ENCODE results near the gene TTC9B. TPM values are rescaled to one million over a fixed set of nuclear protein-coding genes. Genes with fewer than 3 reads are reported as not detected.
"Not testable (repeated sequence)": the region's sequence is repeated elsewhere in the genome, so short reads cannot be mapped to it uniquely, and the experiment has no call there.

Gene TTC9B
- total and polyA plus RNA-seq, 8 donors = 0.11 to 0.20 (median 0.15) TPM; not detected in 2

GRCh38 chr19:40184273-40184672 lies 33.9 kb downstream of the TTC9B start:
- no peak for TF ChIP-seq CTCF (IDR thresholded peaks at IDR 0.05)
- no peaks in the 10 kb centered on the region for H3K9me3 ChIP-seq
- H3K27ac ChIP-seq = no peak overlapping the region
- H3K36me3 ChIP-seq = no peaks in the 10 kb centered on the region
- no peak overlapping the region for H3K4me3 ChIP-seq
- DNase-seq (no peak), ATAC-seq (no peak)
- H3K4me1 ChIP-seq = no peaks in the 10 kb centered on the region
- no peaks in the 10 kb centered on the region for H3K27me3 ChIP-seq
- intact Hi-C loops (cut with DNase I) = no loop called here

- no peaks in the 10 kb centered on the region for H3K36me3 ChIP-seq
- no peaks in the 10 kb centered on the region for H3K27me3 ChIP-seq
- no peaks in the 10 kb centered on the region for H3K4me1 ChIP-seq
- no peak overlapping the region for H3K4me3 ChIP-seq
- H3K9me3 ChIP-seq = no peaks in the 10 kb centered on the region
- TF ChIP-seq CTCF (IDR thresholded peaks at IDR 0.05) = no peak
- ATAC-seq (peak; percentile 60), DNase-seq (no peak)
- no peak overlapping the region for H3K27ac ChIP-seq
- intact Hi-C loops (cut with DNase I) = no loop called here
Observed at GRCh38 chr19:40178756-40179155, 39.4 kb downstream of the TTC9B start.

- ATAC-seq (no peak), DNase-seq (no peak)
- H3K27ac ChIP-seq = no peak overlapping the region
- no peaks in the 10 kb centered on the region for H3K36me3 ChIP-seq
- H3K27me3 ChIP-seq = no peaks in the 10 kb centered on the region
- H3K4me3 ChIP-seq = no peak overlapping the region
- no peaks in the 10 kb centered on the region for H3K9me3 ChIP-seq
- no peak for TF ChIP-seq CTCF (IDR thresholded peaks at IDR 0.05)
- intact Hi-C loops (cut with DNase I) = no loop called here
- no peaks in the 10 kb centered on the region for H3K4me1 ChIP-seq
Observed at GRCh38 chr19:40177286-40178070, 40.7 kb downstream of the TTC9B start.

GRCh38 chr19:40175820-40176219 lies 42.4 kb downstream of the TTC9B start:
- Histone ChIP-seq H3K27me3 (no peaks in the 10 kb centered on the region), H3K9me3 (no peaks in the 10 kb centered on the region), H3K36me3 (no peaks in the 10 kb centered on the region), H3K27ac (no peak overlapping the region), H3K4me3 (no peak overlapping the region), H3K4me1 (no peaks in the 10 kb centered on the region)
- DNase-seq (no peak), ATAC-seq (no peak)
- TF ChIP-seq CTCF (IDR thresholded peaks at IDR 0.05) = no peak
- intact Hi-C loops (cut with DNase I) = no loop called here

GRCh38 chr19:40174092-40174491 lies 44.1 kb downstream of the TTC9B start:
- no peak for TF ChIP-seq CTCF (IDR thresholded peaks at IDR 0.05)
- intact Hi-C loops (cut with DNase I) = no loop called here

GRCh38 chr19:40171293-40171692 lies 46.9 kb downstream of the TTC9B start:
- intact Hi-C loops (cut with DNase I); ATAC-seq; H3K27ac ChIP-seq: not testable (repeated sequence)

More at GRCh38 chr19:40174092-40174491, 44.1 kb downstream of the TTC9B start:
- Histone ChIP-seq H3K4me1 (no peaks in the 10 kb centered on the region), H3K27me3 (peaks cover 0 to 10% of the 10 kb centered on the region in 2 donors), H3K36me3 (no peaks in the 10 kb centered on the region), H3K9me3 (no peaks in the 10 kb centered on the region), H3K27ac (no peak overlapping the region), H3K4me3 (no peak overlapping the region)
- no peak for DNase-seq
- ATAC-seq = no peak

GRCh38 chr19:40170303-40170989 lies 47.7 kb downstream of the TTC9B start:
- intact Hi-C loops (cut with DNase I); H3K36me3 ChIP-seq; H3K9me3 ChIP-seq; DNase-seq; H3K4me1 ChIP-seq; ATAC-seq; H3K27ac ChIP-seq; H3K4me3 ChIP-seq: not testable (repeated sequence)
- peaks cover 0 to 24% of the 10 kb centered on the region in 2 donors for H3K27me3 ChIP-seq

More at GRCh38 chr19:40171293-40171692, 46.9 kb downstream of the TTC9B start:
- not testable (repeated sequence) for H3K36me3 ChIP-seq, H3K9me3 ChIP-seq, H3K4me1 ChIP-seq, DNase-seq, H3K4me3 ChIP-seq
- peaks cover 0 to 24% of the 10 kb centered on the region in 2 donors for H3K27me3 ChIP-seq

Measured in left lung (tissue), 10 donors.